ENCODE data around the gene WASF3.

Gene WASF3

GRCh38 chr13:26583662-26584061, 26.2 kb downstream of the WASF3 start:
- intact Hi-C loops (cut with DNase I): no loop called here

GRCh38 chr13:26584713-26585112, 27.2 kb downstream of the WASF3 start:
- intact Hi-C loops (cut with DNase I): no loop called here
- no peak for DNase-seq

More at GRCh38 chr13:26583662-26584061, 26.2 kb downstream of the WASF3 start:
- DNase-seq: no peak

DNA sequence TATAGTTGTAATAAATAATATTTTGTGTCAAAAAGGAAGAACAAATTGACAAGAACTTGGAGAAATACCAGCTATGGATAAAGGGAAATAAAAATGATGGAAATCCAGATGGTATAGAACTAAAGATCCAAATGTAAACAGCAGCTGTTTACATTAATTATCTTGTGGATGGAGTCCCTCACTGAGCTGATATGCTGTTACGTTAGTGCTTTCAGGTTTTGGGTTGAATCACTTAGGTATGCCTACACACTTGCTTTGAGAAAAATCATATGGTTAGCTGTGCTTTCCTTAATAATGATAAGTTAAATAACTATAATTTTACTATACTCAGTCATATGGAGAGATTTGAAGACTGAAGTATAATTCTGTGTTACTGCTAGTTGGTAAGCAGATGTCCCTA, 27.7 kb downstream of the WASF3 start:
- DNase-seq: no peak
- intact Hi-C loops (cut with DNase I): no loop called here

GRCh38 chr13:26587251-26587650, 29.8 kb downstream of the WASF3 start:
- no peak for DNase-seq
- intact Hi-C loops (cut with DNase I): no loop called here

DNA sequence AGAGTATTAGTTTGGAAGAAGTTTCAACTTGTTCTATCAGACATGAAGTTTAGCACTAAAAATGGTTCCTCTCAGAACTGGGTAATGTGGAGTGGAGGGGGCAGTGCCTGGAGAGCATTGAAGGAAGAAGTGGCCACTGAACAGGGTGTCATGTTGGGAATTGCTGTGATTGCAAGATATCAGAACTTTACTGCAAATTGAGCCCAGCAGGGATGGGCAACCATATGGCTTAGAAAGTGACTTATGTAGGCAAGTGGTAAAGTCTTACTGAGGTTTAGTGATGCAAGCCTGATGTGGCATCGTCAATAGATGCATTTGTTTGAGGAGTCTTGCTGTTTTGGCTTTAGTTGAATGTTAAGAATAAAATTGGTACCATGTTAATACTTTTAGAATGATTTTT, 31.7 kb downstream of the WASF3 start:
- DNase-seq: no peak
- intact Hi-C loops (cut with DNase I): no loop called here

DNA sequence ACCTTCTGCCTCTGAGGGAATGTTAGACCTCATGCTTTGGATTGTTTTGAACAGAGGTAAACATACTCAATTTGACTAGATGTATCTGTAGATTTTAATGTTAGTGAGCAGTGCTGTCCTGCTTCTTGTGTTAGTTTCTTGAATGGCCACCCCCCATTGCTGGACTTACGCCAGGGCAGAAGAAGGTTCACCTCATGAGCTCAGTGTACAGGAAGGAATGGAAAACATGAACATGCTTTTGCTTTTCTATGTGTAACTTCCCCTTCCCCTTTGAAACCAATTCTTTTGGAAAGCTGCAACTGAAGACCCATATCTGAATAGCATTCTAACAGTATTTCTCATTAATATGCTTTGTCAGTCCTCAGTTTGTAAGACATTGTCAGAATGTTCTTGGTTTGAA, 32.3 kb downstream of the WASF3 start:
- DNase-seq: peak in 1 of 42 donors; percentile 8
- intact Hi-C loops (cut with DNase I): no loop called here

DNA sequence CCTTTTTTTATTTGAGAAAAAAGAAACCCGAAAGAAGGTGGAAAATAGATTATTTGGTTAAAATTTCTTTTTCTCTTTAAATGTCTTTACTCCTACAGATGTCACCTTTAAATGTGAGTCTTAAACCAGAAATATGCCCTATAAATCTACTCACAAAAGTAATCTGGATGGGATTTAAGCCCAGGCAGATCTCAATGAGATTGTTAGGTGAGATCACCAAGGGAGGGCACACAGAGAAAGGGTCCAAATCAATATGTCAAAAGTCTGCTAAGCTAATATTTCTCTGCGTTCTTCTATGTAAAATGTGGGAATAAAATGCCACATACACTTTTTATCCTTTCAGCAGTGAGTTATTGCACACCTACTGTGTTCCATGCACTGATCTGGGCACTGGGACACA, 32.9 kb downstream of the WASF3 start:
- DNase-seq: no peak
- intact Hi-C loops (cut with DNase I): no loop called here

DNA sequence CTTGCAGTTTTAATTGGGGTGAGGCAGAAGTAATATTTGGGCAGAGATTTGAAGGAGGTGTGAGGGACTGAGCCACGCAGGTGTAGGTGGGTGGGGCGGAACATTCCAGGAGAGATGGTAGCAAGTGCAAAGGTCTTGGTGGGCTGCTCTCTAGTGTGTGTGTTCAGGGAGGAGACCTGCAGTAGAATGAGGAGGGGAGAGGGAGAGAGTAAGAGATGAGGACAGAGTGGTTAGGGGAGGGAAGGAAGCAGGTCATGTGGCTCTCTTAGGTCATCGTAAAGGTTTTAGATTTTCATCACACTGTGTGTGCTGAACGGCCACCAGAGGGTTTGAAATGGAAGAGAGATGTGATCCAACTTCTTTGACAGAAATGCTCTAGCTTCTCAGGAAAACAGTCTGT, 33.5 kb downstream of the WASF3 start:
- intact Hi-C loops (cut with DNase I): no loop called here
- no peak for DNase-seq

- no peak for DNase-seq
- intact Hi-C loops (cut with DNase I): no loop called here
Measured at GRCh38 chr13:26591672-26592071, 34.2 kb downstream of the WASF3 start.

DNA sequence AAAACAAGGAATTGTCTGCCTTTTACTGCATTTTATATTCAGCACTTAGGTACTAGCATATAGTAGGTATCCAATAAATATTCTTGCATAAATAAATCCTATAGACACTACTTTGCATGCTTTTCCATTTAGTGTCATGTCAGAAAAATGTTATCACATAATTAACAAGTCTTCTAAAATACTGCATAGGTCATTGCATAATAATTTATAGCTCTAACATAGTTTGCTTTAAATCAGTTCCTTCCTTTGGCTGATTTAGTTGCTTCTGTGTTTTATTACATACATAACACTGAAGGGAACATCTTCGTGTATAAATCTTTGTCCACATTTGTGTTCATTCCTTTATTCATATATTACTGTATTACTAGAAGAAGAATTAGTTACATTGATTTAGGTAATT, 36.2 kb downstream of the WASF3 start:
- intact Hi-C loops (cut with DNase I): no loop called here
- no peak for DNase-seq

DNA sequence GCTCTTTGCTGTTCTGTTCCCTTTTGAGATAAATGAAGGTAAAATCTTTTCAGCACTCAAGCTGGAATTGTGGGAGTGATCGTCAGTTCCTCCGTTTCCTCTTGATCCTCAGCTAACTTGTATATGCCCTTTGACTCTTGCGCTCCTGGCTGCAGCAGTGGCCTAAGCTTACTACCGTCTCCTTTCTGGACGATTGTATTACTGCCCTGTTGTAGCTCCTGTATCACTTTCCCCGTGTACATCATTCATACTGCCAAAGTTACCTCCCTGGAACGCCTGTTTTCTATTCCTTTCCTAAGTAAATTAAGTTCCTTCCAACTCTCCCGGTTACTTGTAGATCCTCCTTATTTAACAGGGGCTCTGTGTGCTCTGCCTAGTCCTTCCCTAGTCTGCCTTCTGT, 36.9 kb downstream of the WASF3 start:
- intact Hi-C loops (cut with DNase I): no loop called here
- no peak for DNase-seq

DNA sequence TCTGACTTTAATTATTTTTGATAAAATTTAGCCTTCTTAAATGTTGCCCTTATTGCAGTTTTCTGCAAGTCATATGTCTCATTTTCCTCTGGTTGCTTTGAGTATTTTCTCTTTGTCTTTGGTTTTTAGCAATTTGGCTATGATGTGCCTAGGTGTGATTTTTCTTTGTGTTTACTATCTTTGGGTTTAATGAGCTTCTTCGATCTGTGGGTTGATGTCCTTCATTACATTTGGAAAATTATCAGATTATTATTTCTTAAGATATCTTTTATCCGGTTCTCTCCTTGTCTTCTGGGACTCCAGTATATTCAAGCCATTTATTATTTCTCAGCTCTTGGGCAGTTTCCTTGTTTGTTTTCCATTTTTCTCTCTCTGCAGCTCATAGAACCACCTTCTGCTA, 39.0 kb downstream of the WASF3 start:
- no peak for DNase-seq
- intact Hi-C loops (cut with DNase I): no loop called here

DNA sequence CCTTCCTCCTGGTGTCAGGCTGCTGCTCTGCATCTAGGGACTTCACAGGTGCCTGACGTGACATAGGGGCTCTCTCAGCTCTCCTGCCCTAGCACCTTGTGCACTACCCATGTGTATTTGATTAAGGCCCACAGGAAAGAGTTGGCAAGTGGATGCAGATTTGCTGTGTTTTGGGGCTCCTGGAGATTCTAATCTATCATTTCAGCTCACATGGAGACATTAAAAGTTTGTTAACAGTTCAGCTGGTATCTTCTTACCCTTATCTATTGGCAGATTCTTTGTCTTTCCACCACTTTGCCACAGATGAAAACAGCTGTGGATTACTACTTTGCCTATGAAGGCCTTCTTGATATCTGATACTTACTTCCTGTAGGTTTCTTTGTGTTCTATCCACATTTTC, 41.9 kb downstream of the WASF3 start:
- DNase-seq: no peak
- intact Hi-C loops (cut with DNase I): no loop called here

DNA sequence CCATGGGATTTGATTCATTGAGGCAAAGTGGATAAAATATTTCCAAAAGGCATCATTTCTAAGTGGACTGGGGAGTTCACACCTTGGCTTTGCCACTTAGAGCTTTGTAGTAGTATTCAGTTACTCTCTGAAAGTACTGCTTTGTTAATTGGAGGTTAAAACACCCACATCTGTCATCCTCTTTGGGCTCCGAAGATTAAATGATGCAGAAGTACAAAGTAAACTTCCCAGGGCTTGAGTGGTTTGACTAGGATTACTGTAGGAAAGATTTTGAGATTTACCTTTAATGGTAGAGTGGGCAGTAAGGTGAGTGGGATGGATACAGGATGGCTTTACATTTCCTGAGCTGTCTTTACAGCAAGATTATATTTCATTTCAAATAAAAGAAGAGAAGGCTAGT, 42.4 kb downstream of the WASF3 start:
- intact Hi-C loops (cut with DNase I): no loop called here
- DNase-seq: no peak

DNA sequence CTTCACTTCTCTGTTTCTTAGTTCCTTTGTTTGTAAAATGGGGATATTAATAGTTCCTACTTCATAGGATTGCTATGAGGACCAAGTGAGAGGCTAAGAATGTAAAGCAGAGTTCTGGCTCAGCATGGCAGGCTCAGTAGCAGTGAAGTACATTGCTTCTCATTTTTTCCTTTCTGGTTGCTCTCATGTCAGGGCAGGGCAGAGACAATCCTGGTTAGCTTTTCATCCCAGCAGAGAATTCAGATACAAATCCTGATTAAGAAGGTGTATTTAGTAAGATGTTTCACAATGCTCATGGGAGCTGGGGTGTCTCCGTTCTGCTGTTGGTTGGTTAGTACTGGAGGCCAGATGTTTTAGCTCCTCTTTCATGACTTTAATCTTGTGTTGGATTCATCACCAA, 42.9 kb downstream of the WASF3 start:
- intact Hi-C loops (cut with DNase I): no loop called here
- no peak for DNase-seq

DNA sequence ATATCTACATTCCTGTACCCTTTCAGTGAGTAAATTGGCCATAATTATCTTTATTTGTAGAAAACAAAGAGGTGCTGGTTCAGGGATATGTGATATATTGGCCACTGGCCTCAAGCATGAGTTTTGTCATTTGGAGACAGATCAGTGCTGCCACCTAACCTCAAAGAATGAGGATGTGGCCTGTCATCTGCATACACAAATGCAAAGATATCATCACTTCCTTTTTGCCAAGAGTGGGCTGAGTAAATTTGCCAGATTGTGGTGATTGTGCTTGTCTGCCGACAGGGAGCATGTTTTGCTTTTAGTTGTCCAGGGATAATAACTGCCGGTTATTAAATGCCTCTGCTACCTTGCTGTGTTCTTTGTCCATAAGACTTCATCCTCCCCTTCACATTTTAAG, 44.2 kb downstream of the WASF3 start:
- intact Hi-C loops (cut with DNase I): no loop called here
- no peak for DNase-seq

GRCh38 chr13:26602783-26603182, 45.3 kb downstream of the WASF3 start:
- no peak for DNase-seq
- intact Hi-C loops (cut with DNase I): no loop called here

- peak in 16 of 42 donors; percentile 10 to 60 (median 34) for DNase-seq
- intact Hi-C loops (cut with DNase I): no loop called here
Measured at GRCh38 chr13:26604784-26605545, 47.5 kb downstream of the WASF3 start.

GRCh38 chr13:26605845-26606244, 48.4 kb downstream of the WASF3 start:
- DNase-seq: peak in 2 of 42 donors; percentile 3 to 29
- intact Hi-C loops (cut with DNase I): no loop called here

DNA sequence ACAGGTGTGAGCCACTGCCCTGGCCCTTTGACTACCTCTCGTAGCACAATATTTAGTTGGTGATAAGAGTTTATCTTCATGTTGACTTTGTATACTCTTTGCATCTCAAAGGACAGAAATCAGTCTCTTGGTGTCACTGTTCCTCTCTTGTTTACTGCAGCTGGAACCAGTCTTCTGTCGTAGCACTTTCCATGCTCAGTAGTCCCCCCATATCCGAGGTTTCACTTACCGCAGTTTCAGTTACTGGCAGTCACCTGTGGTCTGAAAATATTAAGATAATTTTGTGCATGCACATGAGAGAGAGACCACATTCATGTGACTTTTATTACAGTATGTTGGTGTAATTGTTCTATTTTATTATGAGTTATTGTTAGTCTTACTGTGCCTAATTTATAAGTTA, 49.1 kb downstream of the WASF3 start:
- no peak for DNase-seq
- intact Hi-C loops (cut with DNase I): no loop called here

- peak in 8 of 42 donors; percentile 3 to 51 (median 26) for DNase-seq
- intact Hi-C loops (cut with DNase I): no loop called here
Measured at GRCh38 chr13:26614721-26615120, 57.2 kb downstream of the WASF3 start.

DNA sequence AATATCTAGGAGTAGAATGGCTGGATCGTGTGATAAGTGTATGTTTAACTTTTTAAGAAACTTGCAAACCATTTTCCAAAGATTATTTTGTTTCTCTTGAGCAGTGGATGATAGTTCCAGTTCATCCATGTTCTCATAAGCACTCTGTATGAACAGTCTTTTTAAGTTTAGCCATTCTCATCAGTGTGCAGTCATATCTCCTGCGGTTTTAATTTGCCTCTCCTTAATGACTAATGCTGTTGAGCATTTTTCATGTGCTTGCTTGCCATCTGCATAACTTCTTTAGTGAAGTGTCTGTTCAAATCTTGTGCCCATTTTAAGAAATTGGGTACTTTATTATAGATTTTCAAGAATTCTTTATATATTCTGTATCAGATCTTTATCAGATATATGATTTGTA, 58.6 kb downstream of the WASF3 start:
- intact Hi-C loops (cut with DNase I): no loop called here

More for the DNA sequence above, 58.6 kb downstream of the WASF3 start:
- DNase-seq: no peak
